Measurements from ENCODE around the gene CHST13.

Gene CHST13

GRCh38 chr3:126514161-126514560 is 9.8 kb upstream of the CHST13 start:
- TF ChIP-seq PAX5 (IDR thresholded peaks at IDR 0.05; ENCODE audit: insufficient read depth, low read length, severe bottlenecking): no peak
- TF ChIP-seq POLR2AphosphoS5 (IDR thresholded peaks at IDR 0.05; ENCODE audit: low read depth, low read length): no peak
- no peak for TF ChIP-seq SPI1 (IDR thresholded peaks at IDR 0.05; ENCODE audit: low read depth, low read length)
- no peak for TF ChIP-seq POLR2A (IDR thresholded peaks at IDR 0.05; ENCODE audit: low read depth, low read length)
- TF ChIP-seq TAF1 (IDR thresholded peaks at IDR 0.05; ENCODE audit: low read depth, low read length): no peak
- no peak for TF ChIP-seq POU2F2 (IDR thresholded peaks at IDR 0.05; ENCODE audit: low read depth, low read length)
- DNase-seq (ENCODE audit: insufficient read length, low spot score): no peak
- FAIRE-seq: no peak

GRCh38 chr3:126515066-126515706 is 8.8 kb upstream of the CHST13 start:
- DNase-seq (ENCODE audit: insufficient read length, low spot score) (no peak), FAIRE-seq (no peak)
- no peak for TF ChIP-seq POLR2AphosphoS5 (IDR thresholded peaks at IDR 0.05; ENCODE audit: low read depth, low read length)
- TF ChIP-seq POU2F2 (IDR thresholded peaks at IDR 0.05; ENCODE audit: low read depth, low read length): no peak
- no peak for TF ChIP-seq POLR2A (IDR thresholded peaks at IDR 0.05; ENCODE audit: low read depth, low read length)
- no peak for TF ChIP-seq SPI1 (IDR thresholded peaks at IDR 0.05; ENCODE audit: low read depth, low read length)
- TF ChIP-seq PAX5 (IDR thresholded peaks at IDR 0.05; ENCODE audit: insufficient read depth, low read length, severe bottlenecking): no peak
- TF ChIP-seq TAF1 (IDR thresholded peaks at IDR 0.05; ENCODE audit: low read depth, low read length): no peak

- FAIRE-seq: no peak
- no peak for TF ChIP-seq POLR2A (IDR thresholded peaks at IDR 0.05; ENCODE audit: low read depth, low read length)
- TF ChIP-seq TAF1 (IDR thresholded peaks at IDR 0.05; ENCODE audit: low read depth, low read length): no peak
- no peak for TF ChIP-seq POLR2AphosphoS5 (IDR thresholded peaks at IDR 0.05; ENCODE audit: low read depth, low read length)
- no peak for TF ChIP-seq SPI1 (IDR thresholded peaks at IDR 0.05; ENCODE audit: low read depth, low read length)
- TF ChIP-seq POU2F2 (IDR thresholded peaks at IDR 0.05; ENCODE audit: low read depth, low read length): no peak
- TF ChIP-seq PAX5 (IDR thresholded peaks at IDR 0.05; ENCODE audit: insufficient read depth, low read length, severe bottlenecking): no peak
- DNase-seq (ENCODE audit: insufficient read length, low spot score): no peak
Measured at GRCh38 chr3:126516152-126516935, 7.6 kb upstream of the CHST13 start.

- DNase-seq (ENCODE audit: insufficient read length, low spot score) (no peak), FAIRE-seq (no peak)
- no peak for TF ChIP-seq POLR2AphosphoS5 (IDR thresholded peaks at IDR 0.05; ENCODE audit: low read depth, low read length)
- no peak for TF ChIP-seq POU2F2 (IDR thresholded peaks at IDR 0.05; ENCODE audit: low read depth, low read length)
- TF ChIP-seq TAF1 (IDR thresholded peaks at IDR 0.05; ENCODE audit: low read depth, low read length): no peak
- TF ChIP-seq PAX5 (IDR thresholded peaks at IDR 0.05; ENCODE audit: insufficient read depth, low read length, severe bottlenecking): no peak
- no peak for TF ChIP-seq POLR2A (IDR thresholded peaks at IDR 0.05; ENCODE audit: low read depth, low read length)
- TF ChIP-seq SPI1 (IDR thresholded peaks at IDR 0.05; ENCODE audit: low read depth, low read length): no peak
Measured at GRCh38 chr3:126516936-126517290, 7.0 kb upstream of the CHST13 start.

DNA sequence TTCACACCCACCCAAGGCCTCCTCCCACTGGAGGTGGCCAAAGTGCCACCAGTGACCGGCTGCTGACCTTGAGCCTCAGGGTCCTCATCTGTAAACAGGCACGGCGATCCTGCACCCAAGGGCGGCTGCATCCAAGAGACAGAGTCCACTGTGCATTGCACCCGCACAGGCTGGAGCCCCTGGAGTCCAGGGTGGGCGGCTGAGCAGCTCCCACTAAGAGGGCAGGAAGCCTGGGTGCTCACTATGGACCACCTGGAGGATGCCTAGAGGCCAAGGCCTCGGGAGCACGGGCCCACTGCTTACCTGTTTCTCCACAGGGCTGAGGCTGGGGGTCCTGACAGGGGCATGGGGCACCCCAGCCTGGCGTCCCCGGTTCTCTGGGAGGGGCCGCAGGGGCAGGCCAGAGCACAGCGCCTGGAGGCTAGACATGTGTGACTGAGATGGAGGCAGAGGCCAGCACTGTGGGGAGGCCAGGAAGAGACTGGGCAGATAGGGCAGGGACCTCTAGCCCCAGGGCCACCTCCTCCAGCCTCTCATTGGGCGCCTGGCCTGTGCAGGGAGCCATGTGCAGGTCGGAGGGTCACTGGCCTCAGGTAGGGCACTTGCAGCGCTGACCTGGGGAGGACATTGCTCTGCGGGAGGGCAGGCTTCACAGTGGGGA is 6.5 kb upstream of the CHST13 start, which contains the start of gene UROC1:
Gene UROC1 (minus strand): TSS at position 483 of the 661 bp plus-strand sequence. CDS start 54 bp downstream, at position 429.
- DNase-seq (ENCODE audit: insufficient read length, low spot score) (no peak), FAIRE-seq (no peak)
- TF ChIP-seq SPI1 (IDR thresholded peaks at IDR 0.05; ENCODE audit: low read depth, low read length) (no peak), POU2F2 (IDR thresholded peaks at IDR 0.05; ENCODE audit: low read depth, low read length) (no peak), PAX5 (IDR thresholded peaks at IDR 0.05; ENCODE audit: insufficient read depth, low read length, severe bottlenecking) (no peak), POLR2AphosphoS5 (IDR thresholded peaks at IDR 0.05; ENCODE audit: low read depth, low read length) (no peak), TAF1 (IDR thresholded peaks at IDR 0.05; ENCODE audit: low read depth, low read length) (no peak), POLR2A (IDR thresholded peaks at IDR 0.05; ENCODE audit: low read depth, low read length) (no peak)

- FAIRE-seq (no peak), DNase-seq (ENCODE audit: insufficient read length, low spot score) (no peak)
- TF ChIP-seq TAF1 (IDR thresholded peaks at IDR 0.05; ENCODE audit: low read depth, low read length) (no peak), POU2F2 (IDR thresholded peaks at IDR 0.05; ENCODE audit: low read depth, low read length) (no peak), POLR2A (IDR thresholded peaks at IDR 0.05; ENCODE audit: low read depth, low read length) (no peak), PAX5 (IDR thresholded peaks at IDR 0.05; ENCODE audit: insufficient read depth, low read length, severe bottlenecking) (no peak), SPI1 (IDR thresholded peaks at IDR 0.05; ENCODE audit: low read depth, low read length) (no peak), POLR2AphosphoS5 (IDR thresholded peaks at IDR 0.05; ENCODE audit: low read depth, low read length) (no peak)
Measured at GRCh38 chr3:126517986-126518778, 5.8 kb upstream of the CHST13 start.

GRCh38 chr3:126518779-126519177 is 5.2 kb upstream of the CHST13 start:
- TF ChIP-seq PAX5 (IDR thresholded peaks at IDR 0.05; ENCODE audit: insufficient read depth, low read length, severe bottlenecking) (no peak), TAF1 (IDR thresholded peaks at IDR 0.05; ENCODE audit: low read depth, low read length) (no peak), POU2F2 (IDR thresholded peaks at IDR 0.05; ENCODE audit: low read depth, low read length) (no peak), POLR2A (IDR thresholded peaks at IDR 0.05; ENCODE audit: low read depth, low read length) (no peak), POLR2AphosphoS5 (IDR thresholded peaks at IDR 0.05; ENCODE audit: low read depth, low read length) (no peak), SPI1 (IDR thresholded peaks at IDR 0.05; ENCODE audit: low read depth, low read length) (no peak)
- DNase-seq (ENCODE audit: insufficient read length, low spot score) (no peak), FAIRE-seq (no peak)
